Measurements from ENCODE around the gene GH2. TPM values are rescaled to one million over a fixed set of nuclear protein-coding genes. Genes with fewer than 3 reads are reported as not detected.
A peak's percentile ranks its signal among the peaks of the same experiment; 100 is the strongest.
"Not testable (repeated sequence)": the region's sequence is repeated elsewhere in the genome, so short reads cannot be mapped to it uniquely, and the experiment has no call there.

The GH2 gene
- total RNA-seq, 4 donors from 2014 or later: not detected

- WGBS, 2 donors: 76 to 78% methylated on average over 9 of the region's 9 CpGs
- no peak for DNase-seq (ENCODE audit: low spot score in 2 of 2)
- Histone ChIP-seq H3K27me3 (no peaks in the 10 kb centered on the region), H3K27ac (peak overlapping the region; percentile 89 to 98 (median 94)), H3K36me3 (no peaks in the 10 kb centered on the region), H3K9me3 (no peaks in the 10 kb centered on the region), H3K4me3 (peak overlapping the region in 2 of 4 donors; percentile 78 to 95), H3K4me1 (peaks cover 0 to 44% (median 31%) of the 10 kb centered on the region in 4 donors)
- TF ChIP-seq CTCF (IDR thresholded peaks at IDR 0.05) (no peak), POLR2A (IDR thresholded peaks at IDR 0.05) (no peak), EP300 (IDR thresholded peaks at IDR 0.05) (no peak)
Measured at GRCh38 chr17:63843910-63844677, 37.6 kb downstream of the GH2 start.

- 8 to 9% methylated on average over 17 to 19 of the region's 19 CpGs for WGBS, 2 donors
- Histone ChIP-seq H3K4me1 (peaks cover 0 to 46% (median 33%) of the 10 kb centered on the region in 4 donors), H3K27ac (peak overlapping the region; percentile 89 to 98 (median 94)), H3K4me3 (peak overlapping the region; percentile 64 to 95 (median 82))
- DNase-seq (ENCODE audit: low spot score in 2 of 2): peak in 1 of 2 donors; percentile 38
- not testable (repeated sequence) for H3K9me3 ChIP-seq, H3K27me3 ChIP-seq, H3K36me3 ChIP-seq
Measured at GRCh38 chr17:63843387-63843888, 38.3 kb downstream of the GH2 start.

- no peaks in the 10 kb centered on the region for H3K36me3 ChIP-seq
- H3K27ac ChIP-seq: peak within 1 kb of the TSS; percentile 89 to 98 (median 94)
- H3K27me3 ChIP-seq: no peaks in the 10 kb centered on the region
- H3K4me1 ChIP-seq: peaks cover 6 to 50% (median 39%) of the 10 kb centered on the region in 4 donors
- peak within 1 kb of the TSS; percentile 78 to 95 (median 88) for H3K4me3 ChIP-seq
- H3K9me3 ChIP-seq: no peaks in the 10 kb centered on the region
- WGBS, 2 donors: 1% methylated on average over 30 to 84 of the region's 92 CpGs
- peak; percentile 98 for DNase-seq (ENCODE audit: low spot score in 2 of 2)
- TF ChIP-seq CTCF (IDR thresholded peaks at IDR 0.05) (peak in 2 of 5 experiments; percentile 71 to 93), POLR2A (IDR thresholded peaks at IDR 0.05) (peak; percentile 68 to 100), EP300 (IDR thresholded peaks at IDR 0.05) (peak; percentile 79 to 87)
Measured at GRCh38 chr17:63842540-63843386, 39.0 kb downstream of the GH2 start, which contains the start of gene SMARCD2. Gene SMARCD2, minus strand, starts transcription at chr17:63842685. Its CDS starts 11 bp downstream, at chr17:63842674.

- 0 to 1% methylated on average over 26 to 34 of the region's 36 CpGs for WGBS, 2 donors
- Histone ChIP-seq H3K4me3 (peak overlapping the region; percentile 78 to 95 (median 88)), H3K4me1 (peaks cover 8 to 56% (median 45%) of the 10 kb centered on the region in 4 donors), H3K27ac (peak overlapping the region; percentile 89 to 98 (median 94)), H3K36me3 (peaks cover 0 to 4% (median 0%) of the 10 kb centered on the region in 3 donors), H3K9me3 (no peaks in the 10 kb centered on the region), H3K27me3 (no peaks in the 10 kb centered on the region)
- no peak for DNase-seq (ENCODE audit: low spot score in 2 of 2)
- TF ChIP-seq EP300 (IDR thresholded peaks at IDR 0.05) (no peak), POLR2A (IDR thresholded peaks at IDR 0.05) (no peak), CTCF (IDR thresholded peaks at IDR 0.05) (no peak)
Measured at GRCh38 chr17:63842173-63842539, 39.6 kb downstream of the GH2 start.

- TF ChIP-seq EP300 (IDR thresholded peaks at IDR 0.05) (no peak), CTCF (IDR thresholded peaks at IDR 0.05) (no peak), POLR2A (IDR thresholded peaks at IDR 0.05) (no peak)
- no peaks in the 10 kb centered on the region for H3K27me3 ChIP-seq
- H3K36me3 ChIP-seq: peaks cover 0 to 10% (median 0%) of the 10 kb centered on the region in 3 donors
- WGBS, 2 donors: 2 to 5% methylated on average over 19 to 20 of the region's 26 CpGs
- H3K4me3 ChIP-seq: peak overlapping the region; percentile 78 to 95 (median 88)
- H3K4me1 ChIP-seq: peaks cover 8 to 62% (median 46%) of the 10 kb centered on the region in 4 donors
- peak in 1 of 2 donors; percentile 54 for DNase-seq (ENCODE audit: low spot score in 2 of 2)
- no peaks in the 10 kb centered on the region for H3K9me3 ChIP-seq
- H3K27ac ChIP-seq: peak overlapping the region; percentile 89 to 98 (median 94)
Measured at GRCh38 chr17:63841350-63842172, 40.2 kb downstream of the GH2 start.
